ENCODE data around the gene S100PBP. TPM values are rescaled to one million over a fixed set of nuclear protein-coding genes. Genes with fewer than 3 reads are reported as not detected.
A peak's percentile ranks its signal among the peaks of the same experiment; 100 is the strongest.

S100PBP gene
- total and polyA plus RNA-seq, 7 donors = 3.9 to 18.1 (median 9.7) TPM

GRCh38 chr1:32859915-32860314 is 42.5 kb downstream of the S100PBP start:
- DNase-seq (no peak), ATAC-seq (peak; percentile 43 to 80 (median 62))
- H3K9me3 ChIP-seq = no peaks in the 10 kb centered on the region
- H3K4me3 ChIP-seq = no peak overlapping the region
- TF ChIP-seq, protein P1, sequence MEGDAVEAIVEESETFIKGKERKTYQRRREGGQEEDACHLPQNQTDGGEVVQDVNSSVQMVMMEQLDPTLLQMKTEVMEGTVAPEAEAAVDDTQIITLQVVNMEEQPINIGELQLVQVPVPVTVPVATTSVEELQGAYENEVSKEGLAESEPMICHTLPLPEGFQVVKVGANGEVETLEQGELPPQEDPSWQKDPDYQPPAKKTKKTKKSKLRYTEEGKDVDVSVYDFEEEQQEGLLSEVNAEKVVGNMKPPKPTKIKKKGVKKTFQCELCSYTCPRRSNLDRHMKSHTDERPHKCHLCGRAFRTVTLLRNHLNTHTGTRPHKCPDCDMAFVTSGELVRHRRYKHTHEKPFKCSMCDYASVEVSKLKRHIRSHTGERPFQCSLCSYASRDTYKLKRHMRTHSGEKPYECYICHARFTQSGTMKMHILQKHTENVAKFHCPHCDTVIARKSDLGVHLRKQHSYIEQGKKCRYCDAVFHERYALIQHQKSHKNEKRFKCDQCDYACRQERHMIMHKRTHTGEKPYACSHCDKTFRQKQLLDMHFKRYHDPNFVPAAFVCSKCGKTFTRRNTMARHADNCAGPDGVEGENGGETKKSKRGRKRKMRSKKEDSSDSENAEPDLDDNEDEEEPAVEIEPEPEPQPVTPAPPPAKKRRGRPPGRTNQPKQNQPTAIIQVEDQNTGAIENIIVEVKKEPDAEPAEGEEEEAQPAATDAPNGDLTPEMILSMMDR (IDR thresholded peaks at IDR 0.05) = no peak
- peaks cover 0 to 62% of the 10 kb centered on the region in 2 donors for H3K36me3 ChIP-seq (ENCODE audit: insufficient read depth in 1 of 2, low read depth in 1 of 2)
- peak overlapping the region; percentile 31 for H3K27ac ChIP-seq
- peaks cover 18% of the 10 kb centered on the region for H3K4me1 ChIP-seq
- WGBS, 3 donors = 29 to 38% (median 30%) methylated on average over 2 of the region's 2 CpGs
- intact Hi-C loops (cut with DNase I) = no loop called here
- no peaks in the 10 kb centered on the region for H3K27me3 ChIP-seq (ENCODE audit: insufficient read depth in 3 of 3, low read length in 2 of 3)

DNA sequence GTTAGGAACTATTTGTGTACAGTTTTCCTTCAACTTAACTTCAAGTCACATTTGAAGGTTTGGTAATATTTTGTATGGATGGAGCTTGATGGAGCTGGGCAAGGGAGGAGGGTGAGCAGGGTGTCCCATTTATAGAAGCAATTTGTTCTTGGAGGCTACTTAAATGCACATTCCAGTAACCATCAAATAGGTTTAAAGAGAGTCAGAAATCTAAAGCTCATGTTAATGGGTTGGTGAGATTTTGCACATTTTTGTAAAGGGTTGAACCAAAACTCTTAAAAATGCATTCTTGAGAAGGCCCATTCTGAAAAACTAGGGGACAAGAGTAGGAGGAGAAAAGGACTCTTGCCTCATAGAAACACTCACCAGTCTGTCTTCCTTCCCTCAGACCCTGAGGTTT is 43.1 kb downstream of the S100PBP start:
- Histone ChIP-seq H3K27me3 (ENCODE audit: insufficient read depth in 3 of 3, low read length in 2 of 3) (no peaks in the 10 kb centered on the region), H3K9me3 (no peaks in the 10 kb centered on the region), H3K27ac (no peak overlapping the region), H3K4me3 (no peak overlapping the region), H3K4me1 (peaks cover 21% of the 10 kb centered on the region), H3K36me3 (ENCODE audit: insufficient read depth in 1 of 2, low read depth in 1 of 2) (peaks cover 0 to 55% of the 10 kb centered on the region in 2 donors)
- TF ChIP-seq, protein P1 (IDR thresholded peaks at IDR 0.05) = no peak
- no peak for ATAC-seq
- no peak for DNase-seq
- intact Hi-C loops (cut with DNase I) = no loop called here

- Histone ChIP-seq H3K27ac (no peak overlapping the region), H3K27me3 (ENCODE audit: insufficient read depth in 3 of 3, low read length in 2 of 3) (no peaks in the 10 kb centered on the region), H3K4me1 (peaks cover 27% of the 10 kb centered on the region), H3K36me3 (ENCODE audit: insufficient read depth in 1 of 2, low read depth in 1 of 2) (peaks cover 0 to 40% of the 10 kb centered on the region in 2 donors), H3K9me3 (no peaks in the 10 kb centered on the region), H3K4me3 (no peak overlapping the region)
- intact Hi-C loops (cut with DNase I) = no loop called here
- TF ChIP-seq, protein P1 (IDR thresholded peaks at IDR 0.05) = no peak
- WGBS, 3 donors = 63 to 71% (median 67%) methylated on average over 3 of the region's 3 CpGs
- no peak for DNase-seq
- no peak for ATAC-seq
These were observed 44.6 kb downstream of the S100PBP start for GRCh38 chr1:32861904-32862695.

DNA sequence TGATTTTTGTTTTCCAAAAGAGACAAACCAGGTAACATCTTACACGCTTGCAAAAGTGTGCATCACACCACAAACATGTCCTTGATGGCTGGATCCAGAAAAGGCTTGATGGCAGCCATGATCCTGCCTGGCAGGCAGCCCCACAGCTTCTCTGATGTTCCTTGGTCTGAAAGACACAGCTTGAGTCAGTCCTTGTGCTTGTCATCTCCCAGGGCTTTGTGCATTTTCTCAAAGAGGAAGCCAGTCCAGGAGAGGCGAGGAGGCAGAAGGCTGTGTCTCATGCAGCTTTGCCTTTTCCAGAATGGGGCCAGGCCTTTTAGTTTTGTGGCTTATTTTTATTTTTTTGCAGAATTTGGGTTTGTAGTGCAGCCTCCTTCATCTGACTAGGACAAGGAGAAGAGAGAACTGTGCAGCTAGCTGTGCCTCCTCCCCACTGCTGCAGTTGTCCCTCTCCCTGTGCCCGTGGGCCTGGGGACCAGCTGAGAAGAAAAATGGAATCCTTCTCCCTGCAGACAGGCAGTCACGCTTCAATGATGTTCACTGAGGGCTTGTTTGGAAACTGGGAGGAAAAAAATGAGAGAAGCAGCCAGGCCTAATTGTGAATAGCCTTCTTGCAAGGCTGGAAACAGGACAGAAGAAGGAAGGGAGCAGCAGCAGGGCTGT is 45.9 kb downstream of the S100PBP start:
- H3K27ac ChIP-seq = no peak overlapping the region
- H3K27me3 ChIP-seq (ENCODE audit: insufficient read depth in 3 of 3, low read length in 2 of 3) = no peaks in the 10 kb centered on the region
- WGBS, 3 donors = 72 to 81% (median 76%) methylated on average over 4 of the region's 4 CpGs
- H3K36me3 ChIP-seq (ENCODE audit: insufficient read depth in 1 of 2, low read depth in 1 of 2) = peaks cover 0 to 27% of the 10 kb centered on the region in 2 donors
- ATAC-seq (no peak), DNase-seq (no peak)
- TF ChIP-seq, protein P1 (IDR thresholded peaks at IDR 0.05) = no peak
- intact Hi-C loops (cut with DNase I) = no loop called here
- no peak overlapping the region for H3K4me3 ChIP-seq
- no peaks in the 10 kb centered on the region for H3K9me3 ChIP-seq
- H3K4me1 ChIP-seq = peaks cover 27% of the 10 kb centered on the region
